Stimulated activated CD8-positive, alpha-beta memory T cell treated with anti-CD3 and anti-CD28 coated beads, Interleukin-15, amount 100 ng/mL, for 4 hours (primary cell): Measurements from ENCODE around the gene GSK3B.

Source experiments
- DNase-seq, 2 donors: peaks; one replicate each; pipeline ENCODE4 v3.0.0-alpha.2; 2020; ENCODE audit warnings: low read depth in 2 of 2

Gene GSK3B

GRCh38 chr3:119883461-119884160 lies 210.6 kb downstream of the GSK3B start:
- no peak for DNase-seq

GRCh38 chr3:119880966-119881365 lies 213.3 kb downstream of the GSK3B start:
- no peak for DNase-seq

DNA sequence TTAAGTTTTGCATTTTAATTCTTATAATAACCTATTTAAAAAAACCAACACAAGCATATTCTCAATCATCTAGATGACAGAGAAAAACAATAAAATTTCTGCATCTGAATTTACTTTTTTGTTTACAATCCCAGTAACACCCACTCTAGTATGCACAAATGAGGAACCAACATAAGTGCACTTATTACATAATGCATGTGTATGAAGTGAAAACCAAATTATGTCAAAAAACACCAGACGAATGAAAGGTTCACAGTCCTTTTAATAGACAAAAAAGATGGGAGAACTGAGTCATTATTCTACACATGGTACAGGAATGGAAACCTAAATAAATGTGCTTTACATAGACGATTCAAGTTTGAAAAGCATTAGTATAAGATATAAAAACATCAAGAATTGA lies 220.6 kb downstream of the GSK3B start:
- no peak for DNase-seq

- no peak for DNase-seq
Measured at GRCh38 chr3:119872773-119873172, 221.5 kb downstream of the GSK3B start.

DNA sequence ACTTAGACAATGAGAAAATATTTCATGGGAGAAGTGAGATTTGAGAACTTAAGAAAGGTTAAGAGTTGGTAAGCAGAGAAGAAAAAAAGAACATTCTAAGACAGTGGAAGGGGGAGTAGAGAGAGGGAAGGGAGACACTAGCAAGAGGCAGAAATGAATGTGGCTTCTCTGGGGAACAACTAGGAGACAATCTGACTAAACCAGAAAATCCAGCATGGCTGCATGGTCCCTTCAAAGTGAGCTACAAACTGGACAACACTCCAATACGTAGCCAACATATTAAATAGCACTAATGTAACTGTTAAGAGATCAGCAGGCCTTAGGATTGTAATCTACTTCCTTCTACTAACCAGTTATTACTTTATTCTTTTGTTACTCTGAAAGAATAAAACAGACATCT lies 222.7 kb downstream of the GSK3B start:
- no peak for DNase-seq

DNA sequence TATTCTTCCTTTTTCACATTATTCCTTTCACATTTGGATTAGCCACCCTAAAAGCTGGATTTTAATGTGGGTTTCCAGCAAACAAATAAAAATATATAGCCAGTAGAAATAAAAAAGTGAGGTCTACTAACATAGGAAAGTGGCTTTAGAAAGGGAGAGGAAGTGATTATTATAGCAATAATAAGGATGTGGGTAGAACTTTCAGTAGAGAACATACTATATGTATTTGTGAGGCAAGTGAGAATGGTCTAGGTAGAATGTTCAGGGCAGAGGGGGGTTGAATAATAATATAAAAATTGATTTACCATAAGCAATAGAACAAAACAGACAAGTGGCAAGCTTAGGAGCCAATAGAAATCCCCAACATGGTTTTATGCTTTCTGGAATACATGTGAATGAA lies 223.7 kb downstream of the GSK3B start:
- no peak for DNase-seq

DNA sequence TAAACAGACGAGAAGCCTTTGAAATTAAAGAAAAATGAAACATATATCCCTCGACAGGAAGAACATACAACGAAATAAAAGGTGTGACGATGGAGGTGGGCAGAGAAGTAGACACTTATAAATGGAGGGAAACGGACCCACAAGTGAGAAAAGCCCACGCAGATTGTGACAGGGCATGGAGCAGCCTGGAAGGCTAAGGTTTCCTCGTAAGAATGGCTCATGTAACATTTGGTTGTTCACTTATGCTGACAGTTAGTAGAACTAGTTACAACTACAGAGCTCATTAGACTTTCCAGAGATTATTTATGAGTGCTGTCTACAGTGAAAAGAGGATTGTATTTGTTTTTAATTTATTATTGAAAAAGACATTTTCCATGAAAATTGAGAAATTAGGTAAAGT lies 229.8 kb downstream of the GSK3B start:
- no peak for DNase-seq

GRCh38 chr3:119862616-119863015 lies 231.6 kb downstream of the GSK3B start:
- DNase-seq: no peak

DNA sequence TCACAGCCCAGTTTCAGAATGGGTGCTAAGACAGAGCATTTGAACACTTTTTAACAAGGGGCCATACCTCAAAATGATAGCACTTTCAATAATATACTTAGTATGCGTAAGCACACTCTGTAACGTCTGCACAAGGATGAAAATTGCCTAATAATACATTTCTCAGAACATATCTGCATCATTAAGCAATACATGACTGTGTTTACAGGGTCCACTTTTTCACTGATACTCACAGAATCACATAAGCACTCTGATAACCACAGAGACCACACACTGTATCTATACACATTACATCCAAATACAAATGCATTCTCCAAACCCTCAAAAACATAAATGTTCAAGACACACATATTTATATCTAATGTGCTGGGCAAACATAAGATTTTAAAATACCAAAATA lies 232.6 kb downstream of the GSK3B start:
- DNase-seq: no peak

- DNase-seq: no peak
Measured at GRCh38 chr3:119859728-119860127, 234.5 kb downstream of the GSK3B start.

DNA sequence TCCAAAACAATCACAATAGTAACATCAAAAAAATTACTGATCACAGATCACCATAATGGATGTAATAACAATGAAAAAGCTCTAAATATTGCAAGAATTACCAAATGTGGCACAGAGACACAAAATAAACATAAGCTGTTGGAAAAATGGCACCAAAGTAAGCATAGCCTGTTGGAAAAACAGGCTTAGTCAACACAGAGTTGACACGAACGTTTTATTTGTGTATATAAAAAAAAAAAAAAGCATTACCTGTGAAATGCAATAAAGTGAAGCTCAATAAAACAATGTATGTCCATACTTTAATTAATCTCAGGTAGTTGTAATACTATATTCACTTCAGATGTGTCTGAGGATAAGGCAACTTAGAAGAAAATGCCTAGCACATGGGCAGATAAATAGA lies 235.3 kb downstream of the GSK3B start:
- no peak for DNase-seq

DNA sequence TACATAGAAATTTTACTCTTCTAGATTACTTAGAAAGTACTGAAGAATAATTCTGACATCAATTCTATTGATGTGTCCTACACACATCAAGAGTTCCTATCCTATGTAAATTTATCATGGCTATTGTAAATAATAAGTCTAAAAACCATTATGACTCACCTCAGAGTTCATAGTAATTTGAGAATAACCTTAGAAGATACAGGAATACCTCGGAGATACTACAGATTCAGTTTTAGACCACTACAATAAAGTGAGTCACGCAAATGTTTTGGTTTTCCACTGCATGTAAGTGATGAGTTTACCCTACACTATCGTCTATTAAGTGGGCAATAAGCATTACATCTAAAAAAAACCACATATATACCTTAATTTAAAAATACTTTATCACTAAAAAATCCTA lies 237.6 kb downstream of the GSK3B start:
- no peak for DNase-seq

DNA sequence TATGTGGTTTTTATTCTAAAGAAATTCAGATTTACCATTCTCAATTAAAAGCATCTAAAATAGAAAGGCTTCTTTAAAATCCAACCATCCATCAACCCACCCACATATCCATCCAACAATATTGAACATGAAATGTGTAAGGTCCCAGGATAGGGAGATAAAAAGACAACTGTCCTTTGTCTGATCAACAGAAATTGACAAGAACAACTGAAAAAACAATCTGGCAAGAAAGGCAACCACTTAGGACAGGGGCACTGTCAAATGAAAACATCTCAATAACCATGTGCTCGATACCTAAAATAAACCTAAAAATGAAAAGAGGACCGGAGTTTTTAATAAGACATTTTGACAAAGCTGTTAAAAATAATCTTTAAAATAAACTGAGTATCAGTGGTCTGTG lies 245.1 kb downstream of the GSK3B start:
- no peak for DNase-seq

DNA sequence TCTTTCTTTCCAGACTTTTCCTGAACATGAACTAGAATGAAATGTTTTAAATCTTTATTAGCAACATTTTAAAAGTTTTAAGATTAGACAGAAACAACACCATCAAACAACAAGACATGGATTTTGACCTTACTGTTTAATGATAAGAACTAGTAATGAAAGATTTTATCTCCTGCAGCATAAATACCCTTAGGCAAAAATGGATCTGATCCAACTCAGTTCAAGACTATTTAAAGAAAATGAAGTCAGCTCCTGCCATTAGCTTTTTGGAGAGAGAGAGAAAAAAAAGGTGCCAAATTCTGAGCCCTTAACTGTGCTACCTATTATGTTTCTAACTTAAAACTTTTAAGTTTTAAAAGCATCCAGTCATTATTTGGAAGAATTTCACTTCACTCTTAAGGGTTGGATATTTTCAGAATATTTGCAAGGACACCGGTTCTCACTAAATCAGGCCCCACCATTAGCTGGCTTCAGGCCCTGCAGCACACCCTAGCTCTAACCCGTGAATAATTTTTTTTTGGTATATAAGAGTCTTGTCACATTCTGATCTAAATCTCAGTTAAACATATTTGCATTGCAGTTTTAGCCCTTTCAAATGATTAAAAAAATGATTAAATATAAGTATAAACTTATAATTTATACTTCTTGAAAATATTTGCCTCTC lies 252.3 kb downstream of the GSK3B start:
- DNase-seq: no peak

GRCh38 chr3:119835556-119835955 lies 258.7 kb downstream of the GSK3B start:
- no peak for DNase-seq

DNA sequence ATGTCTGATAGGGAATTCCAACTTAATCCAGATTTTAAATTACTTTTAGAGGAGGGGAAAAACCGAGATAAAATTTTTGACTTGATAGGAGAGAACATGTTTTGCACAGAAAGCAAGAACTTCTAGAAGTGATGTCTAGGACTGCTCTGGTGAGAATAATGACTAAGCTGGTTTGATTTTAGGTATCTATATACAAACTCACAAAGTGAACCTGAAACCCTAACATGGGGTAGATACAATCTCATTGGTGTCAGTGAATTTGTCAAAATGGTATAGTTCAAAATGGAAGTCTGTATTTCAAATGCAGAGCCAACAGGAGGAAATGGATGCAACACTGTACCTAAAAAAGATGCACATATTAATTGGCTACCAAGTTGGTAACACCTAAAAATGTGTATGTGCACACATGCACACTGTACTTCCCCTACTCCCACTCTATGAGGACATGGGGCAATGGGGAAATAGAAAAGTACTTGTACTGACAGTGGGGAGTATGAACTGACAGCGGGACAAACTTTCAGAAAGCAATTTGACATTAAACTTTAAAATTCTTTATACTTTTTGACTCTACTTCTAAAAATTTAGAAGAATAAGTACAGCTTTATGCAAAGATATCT lies 259.4 kb downstream of the GSK3B start:
- no peak for DNase-seq

GRCh38 chr3:119831941-119832371 lies 262.3 kb downstream of the GSK3B start:
- no peak for DNase-seq

- no peak for DNase-seq
Measured at GRCh38 chr3:119831022-119831421, 263.2 kb downstream of the GSK3B start.

DNA sequence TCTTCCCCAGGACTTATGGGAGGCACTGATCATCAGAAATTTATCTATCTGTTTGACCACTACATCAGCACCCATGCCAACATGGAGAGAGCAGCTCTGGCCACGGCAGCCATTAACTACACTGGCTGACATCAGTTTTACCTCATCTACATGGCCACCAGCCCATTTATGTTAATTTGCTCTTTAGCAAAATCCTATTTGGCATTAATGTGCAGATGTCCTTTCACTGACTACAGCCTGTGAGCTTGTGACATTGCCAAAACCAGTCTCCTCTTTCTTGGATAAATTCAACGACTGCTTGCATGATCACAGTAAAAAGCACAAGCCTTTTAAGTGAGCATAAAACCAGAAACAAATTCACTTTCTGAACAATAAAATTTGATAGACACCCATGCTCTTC lies 264.8 kb downstream of the GSK3B start:
- DNase-seq: no peak

DNA sequence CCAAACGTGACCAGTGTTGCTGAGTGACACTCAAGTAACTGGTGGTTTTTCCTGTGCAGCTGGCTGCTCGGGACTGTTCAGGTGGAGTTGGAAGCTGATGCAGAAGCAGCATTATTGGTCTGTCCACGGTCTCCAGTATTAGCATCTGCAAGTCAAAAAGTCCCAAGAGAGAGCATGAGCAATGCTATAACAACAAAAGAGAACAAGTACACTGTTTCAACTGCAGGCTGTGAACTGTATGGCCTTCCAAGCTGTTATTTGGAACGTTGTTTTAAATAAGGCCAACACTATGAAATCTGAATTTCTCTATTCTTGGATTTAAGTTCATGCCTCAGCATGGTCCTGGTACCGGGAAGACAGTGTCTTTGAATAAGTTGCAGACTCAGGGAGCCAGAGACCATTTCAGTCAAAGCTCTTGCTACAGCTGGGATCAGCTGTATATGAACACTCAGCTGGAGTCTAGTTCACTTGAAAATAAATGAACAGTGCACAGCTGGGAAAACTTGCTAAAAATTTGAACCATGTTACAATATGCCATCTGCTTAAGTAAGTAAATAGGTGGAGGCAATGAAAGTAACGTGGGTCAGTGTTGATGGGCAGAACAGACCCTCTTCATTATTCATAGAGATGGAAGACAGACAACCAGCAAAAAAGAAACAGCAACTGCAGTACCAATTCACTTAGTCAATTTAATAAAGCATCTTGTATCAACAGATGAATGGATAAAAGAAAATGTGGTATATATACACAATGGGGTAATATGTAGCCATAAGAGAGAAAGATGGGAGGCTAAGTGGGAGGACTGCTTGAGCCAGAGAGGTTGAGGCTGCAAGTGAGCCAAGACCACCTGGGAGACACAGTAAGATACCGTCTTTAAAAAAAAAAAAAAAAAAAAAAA lies 267.3 kb downstream of the GSK3B start:
- DNase-seq: no peak

GRCh38 chr3:119825820-119826219 lies 268.4 kb downstream of the GSK3B start:
- DNase-seq: no peak

DNA sequence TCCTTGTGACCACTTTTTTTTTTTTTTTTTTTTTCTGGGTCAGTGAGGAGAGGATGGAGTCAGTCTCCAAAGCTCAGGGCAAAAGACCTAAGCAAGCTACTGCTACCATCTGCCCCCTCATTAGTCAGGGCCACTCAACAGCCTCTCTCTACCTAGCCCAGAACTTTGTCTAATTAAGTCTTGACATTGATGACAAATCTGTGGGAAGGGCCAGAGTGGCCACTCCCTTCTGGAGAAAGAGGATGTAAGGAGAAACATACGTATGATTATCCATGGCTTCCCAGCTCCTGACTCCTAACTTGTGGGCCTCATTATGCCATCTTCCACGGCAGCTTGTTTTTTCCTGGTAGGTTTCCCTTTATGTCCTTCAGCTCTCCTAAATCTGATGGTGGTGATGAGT lies 274.4 kb downstream of the GSK3B start:
- no peak for DNase-seq
